MM.1S (cell line): ENCODE data around the gene FBXL13.
"Not testable (repeated sequence)": the region's sequence is repeated elsewhere in the genome, so short reads cannot be mapped to it uniquely, and the experiment has no call there.

Experiments
- DNase-seq: peaks from one replicate; pipeline ENCODE4 v3.0.0-alpha.2; 2015
- H2AFZ ChIP-seq: fragments of 300-600 bp; sonication (generic); 2 replicates; pipeline ENCODE4 v1.6.0; 2016; ENCODE audit warnings: antibody characterized with exemption, low read length
- H3F3A ChIP-seq: fragments of 300-600 bp; sonication (generic); 2 replicates; pipeline ENCODE4 v1.6.1; 2016; ENCODE audit warnings: mild to moderate bottlenecking, antibody characterized with exemption, low read length, moderate library complexity, mixed read lengths; ENCODE audit not compliant: insufficient read depth
- H3K27ac ChIP-seq: fragments of 300-600 bp; sonication (generic); 2 replicates; pipeline ENCODE4 v1.5.1; 2016; ENCODE audit warnings: mild to moderate bottlenecking, low read length
- H3K27me3 ChIP-seq: fragments of 300-600 bp; sonication (generic); replicated peaks from 2 replicates; pipeline ENCODE4 v1.6.0; 2016; ENCODE audit warnings: low read length; ENCODE audit not compliant: insufficient read depth
- H3K36me3 ChIP-seq: fragments of 300-600 bp; sonication (generic); replicated peaks from 2 replicates; pipeline ENCODE4 v1.6.1; 2016; ENCODE audit warnings: mild to moderate bottlenecking, low read length, mixed read lengths; ENCODE audit not compliant: insufficient read depth
- H3K4me1 ChIP-seq: fragments of 300-600 bp; sonication (generic); 2 replicates; pipeline ENCODE4 v1.6.1; 2016; ENCODE audit warnings: low read length, mixed read lengths
- H3K4me2 ChIP-seq: fragments of 300-600 bp; sonication (generic); 2 replicates; pipeline ENCODE4 v1.6.0; 2016; ENCODE audit warnings: low read depth, low read length
- H3K4me3 ChIP-seq: fragments of 300-600 bp; sonication (generic); 2 replicates; pipeline ENCODE4 v1.5.1; 2016; ENCODE audit warnings: low read length, mixed read lengths
- H3K79me2 ChIP-seq: fragments of 300-600 bp; sonication (generic); 2 replicates; pipeline ENCODE4 v1.6.1; 2016; ENCODE audit warnings: mixed run types, low read length, mixed read lengths
- H3K9ac ChIP-seq: fragments of 300-600 bp; sonication (generic); 2 replicates; pipeline ENCODE4 v1.6.1; 2016; ENCODE audit warnings: low read length, mixed read lengths
- H3K9me2 ChIP-seq: fragments of 300-600 bp; sonication (generic); replicated peaks from 2 replicates; pipeline ENCODE4 v1.6.1; 2016; ENCODE audit warnings: mild to moderate bottlenecking, low read length, mixed read lengths; ENCODE audit not compliant: insufficient read depth
- H3K9me3 ChIP-seq: fragments of 300-600 bp; sonication (generic); replicated peaks from 2 replicates; pipeline ENCODE4 v1.6.1; 2016; ENCODE audit warnings: mild to moderate bottlenecking, low read length, mixed read lengths; ENCODE audit not compliant: insufficient read depth
- H4K20me1 ChIP-seq: fragments of 300-600 bp; sonication (generic); 2 replicates; pipeline ENCODE4 v1.6.1; 2016; ENCODE audit warnings: mild to moderate bottlenecking, low read length, moderate library complexity, mixed read lengths; ENCODE audit not compliant: insufficient read depth
- CTCF ChIP-seq: fragments of 300-600 bp; sonication (generic); IDR thresholded peaks from 2 replicates; pipeline ENCODE4 v1.5.1; 2016; ENCODE audit warnings: antibody characterized with exemption, low read length, mixed read lengths
- EZH2 ChIP-seq: fragments of 300-600 bp; sonication (generic); optimal IDR thresholded peaks from 2 replicates; pipeline ENCODE3; 2017; ENCODE audit warnings: low read depth, mild to moderate bottlenecking, antibody characterized with exemption, low read length, mixed read lengths
- EZH2phosphoT487 ChIP-seq: fragments of 300-600 bp; sonication (generic); IDR thresholded peaks from 2 replicates; pipeline ENCODE4 v1.6.1; 2018; ENCODE audit warnings: antibody characterized with exemption, low read length

FBXL13 gene

GRCh38 chr7:102973096-102973802 is 101.3 kb downstream of the FBXL13 start:
- Histone ChIP-seq H3K9me3 (no peaks in the 10 kb centered on the region), H2AFZ (no peak overlapping the region)

GRCh38 chr7:102967798-102968197 is 106.8 kb downstream of the FBXL13 start:
- Histone ChIP-seq H3K27ac (no peak overlapping the region), H3K4me2 (no peak overlapping the region), H3K27me3 (no peaks in the 10 kb centered on the region), H3F3A (no peaks in the 10 kb centered on the region), H3K9ac (no peak overlapping the region), H3K36me3 (no peaks in the 10 kb centered on the region), H3K4me1 (no peaks in the 10 kb centered on the region), H3K4me3 (no peak overlapping the region), H3K9me3 (no peaks in the 10 kb centered on the region), H2AFZ (no peak overlapping the region), H3K79me2 (no peaks in the 10 kb centered on the region), H3K9me2 (no peaks in the 10 kb centered on the region), H4K20me1 (no peaks in the 10 kb centered on the region)
- no peak for DNase-seq
- TF ChIP-seq EZH2: no peak

More at GRCh38 chr7:102973096-102973802, 101.3 kb downstream of the FBXL13 start:
- no peak overlapping the region for H3K4me2 ChIP-seq
- H3K4me3 ChIP-seq: no peak overlapping the region
- no peaks in the 10 kb centered on the region for H3K36me3 ChIP-seq
- H3F3A ChIP-seq: no peaks in the 10 kb centered on the region
- no peaks in the 10 kb centered on the region for H4K20me1 ChIP-seq
- no peak overlapping the region for H3K27ac ChIP-seq
- no peaks in the 10 kb centered on the region for H3K4me1 ChIP-seq
- no peaks in the 10 kb centered on the region for H3K79me2 ChIP-seq
- no peak for DNase-seq
- H3K9ac ChIP-seq: no peak overlapping the region
- TF ChIP-seq EZH2 (no peak), CTCF (no peak), EZH2phosphoT487 (no peak)
- H3K27me3 ChIP-seq: no peaks in the 10 kb centered on the region
- H3K9me2 ChIP-seq: no peaks in the 10 kb centered on the region

GRCh38 chr7:102966465-102966864 is 108.1 kb downstream of the FBXL13 start:
- no peak overlapping the region for H3K9ac ChIP-seq
- DNase-seq: no peak
- no peaks in the 10 kb centered on the region for H3F3A ChIP-seq
- H2AFZ ChIP-seq: no peak overlapping the region
- no peaks in the 10 kb centered on the region for H4K20me1 ChIP-seq
- H3K79me2 ChIP-seq: no peaks in the 10 kb centered on the region
- no peaks in the 10 kb centered on the region for H3K4me1 ChIP-seq
- no peaks in the 10 kb centered on the region for H3K9me3 ChIP-seq
- no peaks in the 10 kb centered on the region for H3K36me3 ChIP-seq
- no peak overlapping the region for H3K27ac ChIP-seq
- no peaks in the 10 kb centered on the region for H3K27me3 ChIP-seq
- no peaks in the 10 kb centered on the region for H3K9me2 ChIP-seq
- H3K4me2 ChIP-seq: no peak overlapping the region
- no peak overlapping the region for H3K4me3 ChIP-seq
- TF ChIP-seq CTCF (no peak), EZH2 (no peak), EZH2phosphoT487 (no peak)

- not testable (repeated sequence) for H3K9me3 ChIP-seq, H3K27me3 ChIP-seq, H3K4me3 ChIP-seq, H3K4me1 ChIP-seq, H2AFZ ChIP-seq, H4K20me1 ChIP-seq, H3K9me2 ChIP-seq, DNase-seq, H3K4me2 ChIP-seq, H3K36me3 ChIP-seq, H3F3A ChIP-seq, H3K27ac ChIP-seq, H3K9ac ChIP-seq, H3K79me2 ChIP-seq
These were observed 112.6 kb downstream of the FBXL13 start for GRCh38 chr7:102961993-102962392.

GRCh38 chr7:102958004-102958403 is 116.6 kb downstream of the FBXL13 start:
- not testable (repeated sequence) for H3K4me1 ChIP-seq, H3K36me3 ChIP-seq, H3K27ac ChIP-seq, H3K4me2 ChIP-seq, H3K4me3 ChIP-seq, H3K9me2 ChIP-seq, DNase-seq, H3K79me2 ChIP-seq, H4K20me1 ChIP-seq, H3F3A ChIP-seq, H3K9me3 ChIP-seq, H3K9ac ChIP-seq, H3K27me3 ChIP-seq, H2AFZ ChIP-seq

- H3K9me2 ChIP-seq, H2AFZ ChIP-seq, H3K4me1 ChIP-seq, H3K4me3 ChIP-seq, DNase-seq, H3K27ac ChIP-seq, H3K9ac ChIP-seq, H4K20me1 ChIP-seq, H3K9me3 ChIP-seq, H3K27me3 ChIP-seq, H3K36me3 ChIP-seq, H3F3A ChIP-seq, H3K4me2 ChIP-seq, H3K79me2 ChIP-seq: not testable (repeated sequence)
These were observed 120.2 kb downstream of the FBXL13 start for GRCh38 chr7:102954359-102954758.
